GOT3 (cell line): Measurements from ENCODE around the gene DNAJA1.
"Not testable (repeated sequence)": the region's sequence is repeated elsewhere in the genome, so short reads cannot be mapped to it uniquely, and the experiment has no call there.

Source experiments
- DNase-seq: peaks from one replicate; lab custom pipeline; 2025; ENCODE audit warnings: mixed read lengths; lab: John Stamatoyannopoulos, UW

DNAJA1 gene

DNA sequence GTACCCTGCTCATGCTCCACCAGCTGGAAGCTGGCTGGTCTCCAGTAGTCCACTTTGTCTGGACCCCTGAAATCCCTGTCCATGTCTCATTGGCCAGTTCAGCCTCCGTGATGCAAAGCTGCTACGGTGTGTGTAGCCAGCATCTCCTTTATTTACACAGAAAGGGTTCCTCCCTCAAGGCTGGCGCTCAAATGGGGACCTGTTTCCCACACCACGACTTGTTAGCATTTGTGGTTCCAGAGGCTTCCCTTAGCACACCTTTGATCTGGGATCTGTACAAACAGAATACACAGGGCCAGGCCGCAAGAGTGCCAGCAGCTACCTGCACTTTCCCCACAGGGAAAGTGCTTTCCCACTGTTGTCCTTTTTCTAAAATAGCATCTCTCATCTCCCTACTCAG, 57.1 kb downstream of the DNAJA1 start:
- no peak for DNase-seq

DNA sequence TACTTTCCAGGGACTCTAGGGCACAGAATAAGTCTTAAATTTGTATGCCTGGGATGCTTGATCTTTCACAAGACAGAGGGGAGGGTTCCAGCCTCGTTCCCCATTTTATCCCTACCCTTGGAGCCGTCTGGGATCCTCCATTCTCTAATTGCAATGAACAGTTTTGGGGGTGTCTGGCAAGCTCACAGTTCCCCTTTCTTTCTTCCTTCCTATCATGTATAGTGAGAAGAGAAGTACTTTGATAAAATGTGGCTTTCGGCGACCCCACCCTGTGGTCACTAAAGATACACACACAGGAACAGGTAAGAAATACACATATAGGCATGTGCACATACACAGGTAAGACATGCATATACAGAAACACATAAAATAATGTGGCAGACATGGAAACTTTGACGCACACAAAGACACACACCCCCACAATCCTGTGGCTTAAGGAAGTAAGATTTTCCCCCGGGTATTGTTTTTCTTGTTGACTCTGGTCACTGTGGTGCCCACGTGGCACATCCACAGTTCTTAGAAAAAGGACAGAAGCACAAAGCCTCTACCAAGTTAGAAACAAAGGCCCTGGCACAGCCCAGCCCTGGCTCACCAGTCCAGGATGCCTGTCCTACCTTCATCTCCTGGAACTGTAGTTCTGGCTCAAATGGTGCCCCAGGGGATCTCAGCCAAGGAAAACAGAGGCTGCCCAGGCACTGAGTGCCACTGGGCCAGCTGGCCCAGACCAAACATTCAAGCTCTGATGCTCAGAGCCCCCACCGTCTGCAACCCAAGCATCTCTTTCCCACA, 57.7 kb downstream of the DNAJA1 start:
- DNase-seq, result no peak

DNA sequence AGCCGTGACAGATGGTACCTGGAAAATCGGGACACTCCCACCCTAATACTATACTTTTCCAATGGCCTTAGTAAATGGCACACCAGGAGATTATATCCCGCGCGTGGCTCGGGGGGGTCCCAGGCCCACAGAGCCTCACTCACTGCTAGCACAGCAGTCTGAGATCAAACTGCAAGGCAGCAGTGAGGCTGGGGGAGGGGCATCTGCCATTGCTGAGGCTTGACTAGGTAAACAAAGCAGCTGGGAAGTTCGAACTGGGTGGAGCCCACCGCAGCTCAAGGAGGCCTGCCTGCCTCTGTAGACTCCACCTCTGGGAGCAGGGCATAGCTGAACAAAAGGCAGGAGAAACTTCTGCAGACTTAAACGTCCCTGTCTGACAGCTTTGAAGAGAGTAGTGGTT, 60.6 kb downstream of the DNAJA1 start:
- DNase-seq, result not testable (repeated sequence)
